GM20000 (cell line): ENCODE data around the gene FNIP2.
"Not testable (repeated sequence)": the region's sequence is repeated elsewhere in the genome, so short reads cannot be mapped to it uniquely, and the experiment has no call there.

ENCODE experiments used
- DNase-seq: peaks from one replicate; pipeline ENCODE4 v3.0.0; 2012; ENCODE audit warnings: low spot score
- TF ChIP-seq, protein P1 (sequence below): IDR thresholded peaks from 2 replicates; pipeline ENCODE4 v1.5.1; 2012; ENCODE audit warnings: mild to moderate bottlenecking, control low read depth; ENCODE audit errors: extremely low read depth, missing control alignments

FNIP2 gene

DNA sequence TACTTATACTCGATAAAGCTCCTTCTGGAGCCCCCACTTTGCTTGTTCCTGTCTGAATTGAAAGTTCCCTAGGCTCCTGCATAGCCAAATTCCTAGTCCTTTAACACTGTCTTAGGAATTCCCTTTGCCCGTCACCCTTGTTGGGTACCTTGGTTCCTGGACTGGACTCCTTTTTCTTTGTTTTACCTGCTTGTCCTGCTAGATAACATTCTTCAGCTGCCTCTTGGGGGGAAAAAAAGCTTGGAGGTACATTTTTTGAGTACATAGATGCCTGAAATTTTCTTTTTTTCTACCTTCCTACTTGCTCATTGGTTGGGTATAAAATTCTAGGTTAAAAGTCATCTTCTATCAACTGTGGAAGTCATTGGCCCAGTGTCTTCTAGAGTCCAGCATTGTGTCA lies 179.2 kb downstream of the FNIP2 start:
- TF ChIP-seq, protein P1, sequence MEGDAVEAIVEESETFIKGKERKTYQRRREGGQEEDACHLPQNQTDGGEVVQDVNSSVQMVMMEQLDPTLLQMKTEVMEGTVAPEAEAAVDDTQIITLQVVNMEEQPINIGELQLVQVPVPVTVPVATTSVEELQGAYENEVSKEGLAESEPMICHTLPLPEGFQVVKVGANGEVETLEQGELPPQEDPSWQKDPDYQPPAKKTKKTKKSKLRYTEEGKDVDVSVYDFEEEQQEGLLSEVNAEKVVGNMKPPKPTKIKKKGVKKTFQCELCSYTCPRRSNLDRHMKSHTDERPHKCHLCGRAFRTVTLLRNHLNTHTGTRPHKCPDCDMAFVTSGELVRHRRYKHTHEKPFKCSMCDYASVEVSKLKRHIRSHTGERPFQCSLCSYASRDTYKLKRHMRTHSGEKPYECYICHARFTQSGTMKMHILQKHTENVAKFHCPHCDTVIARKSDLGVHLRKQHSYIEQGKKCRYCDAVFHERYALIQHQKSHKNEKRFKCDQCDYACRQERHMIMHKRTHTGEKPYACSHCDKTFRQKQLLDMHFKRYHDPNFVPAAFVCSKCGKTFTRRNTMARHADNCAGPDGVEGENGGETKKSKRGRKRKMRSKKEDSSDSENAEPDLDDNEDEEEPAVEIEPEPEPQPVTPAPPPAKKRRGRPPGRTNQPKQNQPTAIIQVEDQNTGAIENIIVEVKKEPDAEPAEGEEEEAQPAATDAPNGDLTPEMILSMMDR, result no peak
- DNase-seq, result no peak

DNA sequence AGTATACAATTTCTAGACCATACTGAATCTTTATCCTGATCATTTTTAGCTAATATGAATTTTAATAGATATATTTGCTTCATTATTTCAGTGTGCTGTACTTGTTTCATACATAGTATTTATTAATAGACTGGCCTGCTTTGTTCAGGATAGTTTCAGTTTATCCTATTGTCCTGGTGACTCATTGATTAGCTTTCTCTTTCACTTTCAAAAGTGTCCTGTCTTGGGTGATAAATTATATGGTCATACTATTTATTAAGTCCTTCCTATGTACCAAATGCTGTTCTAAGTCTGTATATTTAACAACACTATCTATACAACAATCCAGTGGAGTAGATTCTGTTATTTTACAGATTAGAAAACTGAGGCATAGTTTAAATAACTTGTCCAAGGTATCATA lies 180.3 kb downstream of the FNIP2 start:
- DNase-seq, result no peak
- TF ChIP-seq, protein P1, result no peak

DNA sequence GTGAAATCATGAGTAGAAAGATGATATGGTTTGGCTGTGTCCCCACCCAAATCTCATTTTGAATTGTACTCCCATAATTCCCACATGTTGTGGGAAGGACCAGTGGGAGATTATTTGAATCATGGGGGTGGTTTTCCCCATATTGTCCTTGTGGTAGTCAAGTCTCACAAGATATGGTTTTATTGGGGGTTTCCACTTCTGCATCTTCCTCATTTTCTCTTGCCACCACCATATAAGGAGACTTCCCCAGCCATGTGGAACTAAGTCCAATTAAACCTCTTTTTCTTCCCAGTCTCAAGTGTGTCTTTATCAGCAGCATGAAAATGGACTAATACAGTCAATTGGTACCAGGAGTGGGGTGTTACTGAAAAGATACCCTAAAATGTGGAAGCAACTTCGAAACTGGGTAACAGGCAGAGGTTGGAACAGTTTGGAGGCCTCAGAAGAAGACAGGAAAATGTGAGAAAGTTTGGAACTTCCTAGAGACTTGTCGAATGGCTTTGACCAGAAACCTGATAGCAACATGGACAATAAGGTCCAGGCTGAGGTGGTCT lies 183.5 kb downstream of the FNIP2 start:
- DNase-seq, result not testable (repeated sequence)

DNA sequence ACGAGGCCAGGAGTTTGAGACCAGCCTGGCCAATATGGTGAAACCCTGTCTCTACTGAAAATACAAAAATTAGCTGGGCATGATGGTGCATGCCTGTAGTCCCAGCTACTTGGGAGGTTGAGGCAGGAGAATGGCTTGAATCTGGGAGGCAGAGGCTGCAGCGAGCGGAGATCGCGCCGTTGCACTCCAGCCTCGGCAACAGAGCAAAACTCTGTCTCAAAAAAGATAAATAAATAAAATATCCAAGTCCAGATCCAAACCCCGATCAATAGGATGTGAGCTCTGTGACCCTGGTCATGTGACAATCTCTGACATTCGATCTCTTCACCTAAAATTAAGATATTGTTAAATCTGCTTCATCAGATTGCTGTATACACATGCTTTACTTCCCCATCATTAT lies 187.5 kb downstream of the FNIP2 start:
- not testable (repeated sequence) for DNase-seq

DNA sequence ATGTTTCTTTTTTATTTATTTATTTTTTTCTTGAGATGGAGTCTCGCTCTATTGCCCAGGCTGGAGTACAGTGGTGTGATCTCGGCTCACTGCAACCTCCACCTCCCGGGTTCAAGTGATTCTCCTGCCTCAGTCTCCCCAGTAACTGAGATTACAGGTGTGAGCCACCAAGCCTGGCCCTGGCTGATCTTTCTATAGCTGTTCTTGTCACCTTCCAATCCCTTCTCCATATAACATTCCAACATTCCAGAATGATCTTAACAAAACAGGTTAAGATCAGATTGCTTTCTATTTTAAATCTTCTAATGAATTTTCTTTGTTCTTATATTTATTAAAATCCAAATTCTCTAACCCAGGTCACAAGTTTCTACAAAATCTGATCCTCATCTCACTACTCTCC lies 188.1 kb downstream of the FNIP2 start:
- not testable (repeated sequence) for DNase-seq
